ENCODE results near the gene ERGIC1. TPM values are rescaled to one million over a fixed set of nuclear protein-coding genes. Genes with fewer than 3 reads are reported as not detected.

The ERGIC1 gene
- total RNA-seq, 1 donor from 2014 or later, result 57.9 TPM

- DNase-seq (ENCODE audit: low read depth in 2 of 2), result no peak
These were observed 64.9 kb downstream of the ERGIC1 start for GRCh38 chr5:172898843-172899369.

DNA sequence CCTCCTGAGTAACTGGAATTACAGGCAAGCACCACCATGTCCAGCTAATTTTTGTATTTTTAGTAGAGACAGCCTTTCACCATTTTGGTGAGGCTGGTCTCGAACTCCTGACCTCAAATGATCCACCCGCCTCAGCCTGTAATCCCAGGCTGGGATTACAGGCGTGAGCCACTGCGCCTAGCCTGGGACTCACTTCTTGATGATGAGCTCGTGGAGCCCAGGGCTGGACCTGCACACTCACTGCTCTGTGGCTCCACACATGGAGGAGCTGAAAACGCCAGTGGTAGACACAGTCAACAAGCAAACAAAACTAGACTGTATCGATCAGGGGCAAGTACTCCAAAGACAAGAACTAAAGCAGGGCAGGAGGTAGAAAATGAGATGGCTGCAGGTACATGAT, 65.4 kb downstream of the ERGIC1 start:
- DNase-seq (ENCODE audit: low read depth in 2 of 2), result no peak

DNA sequence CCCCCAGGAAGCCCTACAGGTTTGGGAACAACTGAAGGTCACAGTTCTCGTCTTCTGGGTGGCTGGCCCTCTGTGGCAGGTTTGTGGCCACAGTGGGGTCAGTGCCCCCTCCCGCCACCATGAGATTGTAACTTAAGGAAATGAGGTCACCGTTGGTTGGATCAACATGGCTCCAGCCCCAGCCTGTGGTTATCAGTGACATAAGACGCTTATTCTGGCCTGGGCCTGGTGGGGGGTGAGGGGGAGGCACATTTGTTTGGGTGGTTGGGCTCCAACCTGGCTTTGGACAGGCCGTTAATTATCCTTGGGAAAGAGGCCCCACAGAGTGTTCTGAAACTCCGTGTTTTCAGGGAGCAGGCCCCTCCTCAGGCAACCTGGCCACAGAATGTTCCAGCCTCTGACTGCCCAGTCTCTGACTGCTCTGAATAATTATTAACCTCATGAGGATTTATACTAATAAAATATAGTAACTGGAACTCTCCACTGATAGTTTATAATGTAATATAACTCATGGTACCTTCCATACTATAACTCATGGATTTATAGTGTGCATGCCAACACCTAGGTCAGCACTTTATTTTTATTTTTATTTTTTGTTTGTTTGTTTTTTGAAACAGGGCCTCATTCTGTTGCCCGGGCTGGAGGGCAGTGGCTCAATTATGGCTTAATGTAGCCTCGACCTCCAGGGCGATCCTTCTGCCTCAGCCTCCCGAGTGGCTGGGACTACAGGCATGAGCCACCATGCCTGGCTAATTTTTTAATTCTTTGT, 67.1 kb downstream of the ERGIC1 start:
- peak in 1 of 2 donors; percentile 77 for DNase-seq (ENCODE audit: low read depth in 2 of 2)

DNA sequence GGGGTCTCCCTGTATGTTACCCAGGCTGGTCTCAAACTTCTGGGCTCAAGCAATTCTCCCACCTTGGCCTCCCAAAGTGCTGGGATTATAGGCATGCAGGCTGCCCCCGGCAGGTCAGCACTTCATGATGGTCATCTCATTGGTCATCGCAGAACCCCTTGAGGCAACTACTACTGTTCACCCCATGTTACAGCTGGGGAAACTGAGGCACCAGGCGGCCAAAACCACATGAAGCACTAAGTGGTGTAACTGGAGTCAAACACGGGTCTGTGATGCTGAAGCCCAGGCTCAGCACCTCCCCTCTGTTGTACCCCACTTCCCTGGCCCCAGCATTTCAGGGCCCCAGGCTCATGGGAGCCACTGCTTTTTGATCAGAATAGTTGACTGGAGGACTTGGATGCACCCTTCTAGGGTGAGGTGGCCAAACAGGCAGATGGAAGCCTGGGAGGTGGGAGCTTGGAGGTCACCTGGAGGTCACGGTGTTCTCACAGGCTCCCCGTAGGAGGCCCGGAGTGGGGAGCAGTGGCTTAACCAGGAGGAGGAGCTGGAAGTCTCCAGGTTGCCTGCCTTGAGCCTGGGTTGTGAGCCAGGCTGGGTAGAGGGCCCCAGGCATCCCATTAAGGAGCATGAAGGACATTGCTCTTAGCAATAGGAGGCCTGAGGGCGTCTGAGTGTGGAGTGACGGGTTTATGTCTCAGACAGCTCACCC, 67.9 kb downstream of the ERGIC1 start:
- DNase-seq (ENCODE audit: low read depth in 2 of 2), result no peak

DNA sequence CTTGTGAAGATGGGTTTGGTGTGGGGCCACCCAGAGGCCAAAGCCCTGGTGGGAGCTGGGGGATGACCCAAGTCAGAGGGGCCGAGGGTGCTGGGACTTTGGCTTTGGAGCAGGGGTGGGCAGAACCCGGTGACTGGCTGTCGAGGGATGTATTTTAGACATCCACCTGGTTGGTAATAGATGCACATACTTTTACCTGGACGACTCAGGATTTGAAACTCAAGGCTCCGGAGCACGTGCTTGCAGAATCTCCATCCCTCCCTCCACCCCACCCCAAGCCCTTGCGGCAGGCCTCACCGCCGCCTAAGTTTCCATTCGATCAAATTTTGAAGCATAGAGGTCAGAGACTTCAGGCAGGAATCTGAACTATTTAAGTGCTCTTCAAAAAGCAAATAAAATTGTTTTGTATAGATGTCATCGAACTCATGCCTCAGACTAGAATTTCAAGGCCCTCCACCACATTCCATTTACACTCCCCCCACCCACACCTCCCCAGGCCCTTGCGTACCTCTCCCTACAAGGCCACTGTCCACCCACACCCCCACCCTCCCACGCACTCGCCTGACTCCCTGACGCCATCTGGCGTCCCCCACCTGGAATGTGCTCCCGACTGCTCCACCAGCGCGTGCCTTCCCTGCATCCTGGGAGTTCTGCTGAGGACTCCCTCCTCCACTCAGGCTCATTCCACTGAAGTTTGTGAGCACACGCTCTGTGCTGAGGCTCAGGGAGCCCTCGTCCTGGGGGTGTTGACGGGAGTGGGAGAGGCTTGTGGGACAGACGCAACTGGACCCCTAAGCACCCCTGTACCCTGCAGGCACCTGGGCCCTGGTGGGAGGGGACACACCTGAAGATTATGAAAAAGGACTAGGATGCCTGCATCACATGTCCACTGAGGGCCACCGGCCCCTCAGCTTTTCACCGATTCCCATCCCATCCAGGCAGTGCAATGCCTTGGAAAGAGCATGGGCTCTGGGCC, 68.7 kb downstream of the ERGIC1 start:
- DNase-seq (ENCODE audit: low read depth in 2 of 2), result peak in 1 of 2 donors; percentile 60

GRCh38 chr5:172903790-172904189, 69.7 kb downstream of the ERGIC1 start:
- peak; percentile 64 to 94 for DNase-seq (ENCODE audit: low read depth in 2 of 2)

DNA sequence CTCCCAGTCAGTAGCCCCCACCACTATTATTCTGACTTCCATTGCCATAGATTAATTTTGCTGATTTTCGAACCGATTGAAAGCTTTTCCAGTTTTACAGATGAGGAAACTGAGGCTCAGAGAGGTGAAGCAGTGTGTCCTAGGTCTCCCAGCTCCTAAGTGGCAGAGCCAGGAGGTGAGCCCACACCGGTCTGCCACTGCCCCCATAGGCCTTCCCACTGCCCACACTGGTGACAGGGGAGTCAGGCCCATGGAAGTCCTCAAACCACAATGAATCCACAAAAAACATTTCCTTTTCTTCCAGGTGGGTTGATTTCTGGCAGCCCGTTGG, 70.2 kb downstream of the ERGIC1 start:
- no peak for DNase-seq (ENCODE audit: low read depth in 2 of 2)

GRCh38 chr5:172904643-172905345, 70.7 kb downstream of the ERGIC1 start:
- peak; percentile 32 to 77 for DNase-seq (ENCODE audit: low read depth in 2 of 2)

- no peak for DNase-seq (ENCODE audit: low read depth in 2 of 2)
These were observed 71.5 kb downstream of the ERGIC1 start for GRCh38 chr5:172905346-172906140.

DNA sequence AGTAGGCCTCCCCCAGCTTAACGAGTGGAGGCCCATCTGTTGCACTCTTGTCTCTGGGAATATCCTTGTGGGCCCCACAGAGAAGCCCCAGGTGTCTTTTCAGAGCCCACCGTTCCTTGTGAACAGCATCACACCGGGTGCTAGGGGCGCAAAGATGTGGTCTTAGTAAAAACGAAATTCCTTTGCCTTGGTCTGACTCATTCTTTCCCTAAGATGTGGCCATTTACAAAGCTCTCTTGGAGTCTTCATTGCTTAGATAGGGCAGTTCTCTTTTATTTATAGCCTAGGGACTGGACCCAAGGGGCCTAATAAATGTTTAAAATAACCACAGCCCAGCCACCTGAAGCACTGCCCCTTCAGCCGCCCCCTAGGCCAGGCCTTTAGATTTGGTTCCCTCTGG, 72.4 kb downstream of the ERGIC1 start:
- no peak for DNase-seq (ENCODE audit: low read depth in 2 of 2)

- DNase-seq (ENCODE audit: low read depth in 2 of 2), result no peak
These were observed 72.8 kb downstream of the ERGIC1 start for GRCh38 chr5:172906888-172907287.

- DNase-seq (ENCODE audit: low read depth in 2 of 2), result no peak
These were observed 73.6 kb downstream of the ERGIC1 start for GRCh38 chr5:172907657-172908056.

DNA sequence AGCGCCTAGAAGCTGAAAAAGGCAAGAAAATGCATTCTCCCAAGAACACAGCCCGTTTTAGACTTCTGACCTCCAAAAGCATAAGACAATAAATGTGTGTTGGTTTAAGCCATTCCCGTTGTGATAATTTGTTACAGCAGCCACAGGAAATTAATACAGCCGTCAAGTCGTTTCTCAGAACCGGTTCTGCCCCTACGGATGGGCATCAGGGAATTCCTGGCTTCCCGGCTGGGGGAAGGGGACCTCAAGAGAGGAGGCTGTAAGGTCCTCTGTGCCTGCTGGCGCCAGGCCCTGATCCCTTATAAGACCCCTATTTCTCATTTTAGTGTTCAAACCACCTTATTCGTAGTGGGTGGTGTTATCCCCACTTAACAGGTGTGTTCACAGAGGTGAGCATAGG, 74.6 kb downstream of the ERGIC1 start:
- no peak for DNase-seq (ENCODE audit: low read depth in 2 of 2)

GRCh38 chr5:172909931-172910502, 76.0 kb downstream of the ERGIC1 start:
- DNase-seq (ENCODE audit: low read depth in 2 of 2), result no peak

DNA sequence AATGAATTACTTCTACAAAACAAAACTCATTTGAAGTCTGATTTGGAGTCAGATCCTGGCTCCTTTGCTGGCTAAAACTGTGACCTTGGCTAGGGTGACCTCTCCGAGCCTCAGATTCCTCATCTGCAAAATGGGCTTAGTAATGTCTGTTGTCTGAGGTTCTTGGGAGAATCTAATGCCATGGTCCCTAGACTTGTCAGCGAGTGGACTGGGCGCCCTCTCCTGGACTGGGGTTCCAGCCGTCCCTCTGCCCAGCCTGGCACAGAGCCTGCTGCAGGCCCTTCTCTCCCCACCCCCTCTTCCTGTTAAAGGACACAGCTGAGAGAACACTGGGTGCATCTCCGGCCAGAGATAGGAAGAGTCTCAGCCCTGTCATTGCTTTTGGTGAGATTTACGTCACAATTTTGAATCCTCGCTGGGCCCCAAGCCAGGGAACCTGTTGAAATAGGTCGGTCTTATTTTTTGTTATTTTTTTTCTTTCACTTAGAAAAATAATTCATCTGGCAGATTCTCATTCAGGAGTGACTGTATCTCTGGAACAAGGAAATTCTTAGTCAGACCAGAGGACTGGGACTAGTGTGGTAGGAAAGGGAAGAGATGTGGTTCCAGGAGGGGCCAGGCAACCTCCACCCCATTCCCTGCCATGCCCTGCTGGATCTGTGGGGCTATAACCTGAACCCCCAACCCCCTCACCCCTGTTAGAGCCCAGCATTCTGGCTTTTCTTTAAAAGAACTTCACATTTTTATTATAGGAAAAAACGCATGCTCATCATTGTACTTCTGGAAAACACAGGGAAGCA, 77.0 kb downstream of the ERGIC1 start:
- DNase-seq (ENCODE audit: low read depth in 2 of 2), result peak; percentile 95 to 98

- DNase-seq (ENCODE audit: low read depth in 2 of 2), result peak; percentile 45 to 64
These were observed 77.5 kb downstream of the ERGIC1 start for GRCh38 chr5:172911628-172911880.

- no peak for DNase-seq (ENCODE audit: low read depth in 2 of 2)
These were observed 77.9 kb downstream of the ERGIC1 start for GRCh38 chr5:172911976-172912375.

- DNase-seq (ENCODE audit: low read depth in 2 of 2), result peak; percentile 44 to 79
These were observed 79.2 kb downstream of the ERGIC1 start for GRCh38 chr5:172913117-172913850.

GRCh38 chr5:172915514-172915913, 81.5 kb downstream of the ERGIC1 start:
- DNase-seq (ENCODE audit: low read depth in 2 of 2), result no peak
